Esophagus muscularis mucosa (tissue), 4 donors: ENCODE data around the gene ASTL. TPM values are rescaled to one million over a fixed set of nuclear protein-coding genes. Genes with fewer than 3 reads are reported as not detected.
"Not testable (repeated sequence)": the region's sequence is repeated elsewhere in the genome, so short reads cannot be mapped to it uniquely, and the experiment has no call there.

Experiments used
- DNase-seq: peaks from one replicate; pipeline ENCODE4 v3.0.0-alpha.2; 2017; ENCODE audit errors: extremely low spot score
- H3K27ac ChIP-seq, 4 donors: fragments of 200-600 bp; sonication (generic); replicated peaks in 1 of 4; 1 replicate in 3 of 4; 2 replicates in 1 of 4; pipeline ENCODE4 v1.5.1; 2016 to 2019; ENCODE audit warnings: mild to moderate bottlenecking in 1 of 4
- H3K27me3 ChIP-seq, 4 donors: fragments of 200-600 bp; sonication (generic); one replicate each; pipeline versions ENCODE4 v1.5.1 to v1.6.0; 2016 to 2019
- H3K36me3 ChIP-seq, 4 donors: fragments of 200-600 bp; sonication (generic); one replicate each; pipeline ENCODE4 v1.5.1; 2016 to 2019
- H3K4me1 ChIP-seq, 4 donors: fragments of 200-600 bp; sonication (generic); one replicate each; pipeline ENCODE4 v1.5.1; 2016 to 2019
- H3K4me3 ChIP-seq, 4 donors: fragments of 200-600 bp; sonication (generic); 1 replicate in 2 of 4; 2 replicates in 2 of 4; pipeline ENCODE4 v1.5.1; 2016 to 2019; ENCODE audit warnings: mild to moderate bottlenecking in 4 of 4, moderate library complexity in 1 of 4
- H3K9me3 ChIP-seq, 4 donors: fragments of 200-600 bp; sonication (generic); 1 replicate in 3 of 4; 2 replicates in 1 of 4; pipeline ENCODE4 v1.5.1; 2016 to 2019
- CTCF ChIP-seq, 3 experiments: fragments of 200-600 bp in 2 of 3; fragments of 450-650 bp in 1 of 3; sonication (generic) in 2 of 3; IDR thresholded peaks; one replicate each; pipeline ENCODE4 v1.5.1; 2017 to 2019; ENCODE audit warnings: antibody characterized with exemption in 3 of 3, mild to moderate bottlenecking in 2 of 3, moderate library complexity in 1 of 3
- EP300 ChIP-seq: sonication (generic); formaldehyde crosslinking; IDR thresholded peaks from one replicate; pipeline ENCODE4 v1.6.1; 2017; ENCODE audit warnings: antibody characterized with exemption
- POLR2A ChIP-seq: fragments of 450-650 bp; IDR thresholded peaks from one replicate; pipeline ENCODE4 v1.6.1; 2017; ENCODE audit warnings: antibody characterized with exemption, moderate library complexity, mild to moderate bottlenecking, low read depth
- POLR2AphosphoS5 ChIP-seq, 2 donors: sonication (generic); formaldehyde crosslinking; IDR thresholded peaks; one replicate each; pipeline ENCODE4 v1.6.1; 2017; ENCODE audit warnings: antibody characterized with exemption in 2 of 2
- WGBS: methylation state at CpG from one replicate; pipeline ENCODE4 v1.1.5; 2018; 5-methylcytosine and 5-hydroxymethylcytosine counted together
- intact Hi-C: fragments of 100-400 bp; cut with DNase I; formaldehyde crosslinking; loops from one replicate; pipeline ENCODE4 v1.15.1; 2023
- total RNA-seq, 4 donors: library from RNA; depleted of rRNA; stranded (reverse); fragments of >200 nt; gene quantifications; one replicate each; pipeline versions ENCODE4 v1.1.0 to v1.2.1, GENCODE V29; 2016

ASTL gene
- total RNA-seq, 4 donors from 2014 or later: not detected

GRCh38 chr2:96143848-96144480 is 5.7 kb upstream of the ASTL start:
- TF ChIP-seq POLR2A (no peak), CTCF (IDR thresholded peaks at IDR 0.05) (no peak), POLR2AphosphoS5 (IDR thresholded peaks at IDR 0.05) (no peak)
- H3K9me3 ChIP-seq: no peaks in the 10 kb centered on the region
- no peaks in the 10 kb centered on the region for H3K27me3 ChIP-seq
- H3K4me3 ChIP-seq: peak overlapping the region; percentile 62 to 70 (median 68)
- peaks cover 25 to 49% (median 47%) of the 10 kb centered on the region in 4 donors for H3K4me1 ChIP-seq
- DNase-seq: no peak
- WGBS: 92% methylated on average over 18 of the region's 23 CpGs
- no peaks in the 10 kb centered on the region for H3K36me3 ChIP-seq
- intact Hi-C loops: no loop called here
- no peak overlapping the region for H3K27ac ChIP-seq

GRCh38 chr2:96143231-96143847 is 5.0 kb upstream of the ASTL start:
- Histone ChIP-seq H3K4me1 (peaks cover 25 to 43% (median 41%) of the 10 kb centered on the region in 4 donors), H3K27me3 (peaks cover 0 to 4% (median 0%) of the 10 kb centered on the region in 4 donors), H3K9me3 (no peaks in the 10 kb centered on the region), H3K27ac (no peak overlapping the region), H3K36me3 (no peaks in the 10 kb centered on the region), H3K4me3 (peak overlapping the region in 2 of 4 donors; percentile 65 to 70)
- no peak for TF ChIP-seq POLR2A
- TF ChIP-seq POLR2AphosphoS5 (IDR thresholded peaks at IDR 0.05): no peak
- no peak for TF ChIP-seq EP300
- no peak for TF ChIP-seq CTCF (IDR thresholded peaks at IDR 0.05)
- WGBS: 91% methylated on average over 8 of the region's 10 CpGs
- intact Hi-C loops: no loop called here
- no peak for DNase-seq

GRCh38 chr2:96142217-96143113 is 4.2 kb upstream of the ASTL start:
- Histone ChIP-seq H3K4me1 (peaks cover 21 to 34% (median 32%) of the 10 kb centered on the region in 4 donors), H3K36me3 (no peaks in the 10 kb centered on the region), H3K4me3 (no peak overlapping the region), H3K9me3 (no peaks in the 10 kb centered on the region), H3K27ac (no peak overlapping the region), H3K27me3 (peaks cover 0 to 12% (median 0%) of the 10 kb centered on the region in 4 donors)
- 84% methylated on average over 15 of the region's 26 CpGs for WGBS
- intact Hi-C loops: no loop called here
- TF ChIP-seq POLR2AphosphoS5 (IDR thresholded peaks at IDR 0.05): no peak
- no peak for TF ChIP-seq POLR2A
- no peak for TF ChIP-seq CTCF (IDR thresholded peaks at IDR 0.05)
- no peak for TF ChIP-seq EP300
- no peak for DNase-seq

- Histone ChIP-seq H3K27me3 (peaks cover 0 to 19% (median 0%) of the 10 kb centered on the region in 4 donors), H3K4me1 (peaks cover 21 to 26% (median 26%) of the 10 kb centered on the region in 4 donors)
- H3K27ac ChIP-seq, intact Hi-C loops, H3K9me3 ChIP-seq, DNase-seq, H3K36me3 ChIP-seq, H3K4me3 ChIP-seq: not testable (repeated sequence)
- WGBS: 96% methylated on average over 5 of the region's 5 CpGs
Observed at GRCh38 chr2:96141624-96141967, 3.3 kb upstream of the ASTL start.
